ENCODE data around the gene MGAT4A.
"Not testable (repeated sequence)": the region's sequence is repeated elsewhere in the genome, so short reads cannot be mapped to it uniquely, and the experiment has no call there.

MGAT4A gene

DNA sequence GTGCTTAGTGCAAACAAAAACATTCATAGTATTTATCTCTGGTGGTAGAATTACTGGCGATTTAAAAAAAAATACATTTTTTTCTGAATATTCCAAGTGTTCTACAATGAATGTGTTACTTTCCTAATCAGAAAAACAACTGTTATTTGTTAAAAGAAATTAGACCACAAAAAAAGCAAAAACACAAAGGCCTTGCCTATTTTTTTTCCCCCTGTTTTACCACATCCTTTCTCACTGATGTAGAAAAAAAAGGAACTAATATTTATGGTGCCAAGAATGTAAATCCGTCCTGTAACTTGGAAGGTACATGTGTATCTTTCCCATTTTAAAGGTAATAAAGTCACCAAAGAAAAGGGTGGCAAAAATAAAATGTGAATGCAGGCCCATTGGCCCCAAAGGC, 28.4 kb upstream of the MGAT4A start:
- no peak for DNase-seq

GRCh38 chr2:98757904-98758421, 27.0 kb upstream of the MGAT4A start:
- DNase-seq: peak; percentile 13

DNA sequence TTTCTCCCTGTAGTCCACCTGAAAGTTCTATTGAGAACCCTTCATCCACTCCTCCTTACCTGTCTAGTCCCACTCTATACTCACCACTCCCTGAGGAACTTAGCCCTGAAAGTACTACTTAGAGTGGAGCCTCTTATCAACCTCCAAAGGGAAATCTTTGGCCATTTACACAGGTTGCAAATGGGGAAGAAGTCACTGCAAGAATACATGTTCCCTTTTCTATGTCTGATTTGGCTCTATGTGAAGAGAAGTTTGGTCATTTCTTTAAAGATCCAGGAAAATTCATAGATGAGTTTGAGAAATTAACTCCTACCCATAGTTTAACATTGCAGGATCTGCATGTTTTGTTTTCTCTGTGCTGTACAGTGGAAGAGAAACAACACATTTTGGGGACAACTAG, 22.9 kb upstream of the MGAT4A start:
- no peak for DNase-seq

DNA sequence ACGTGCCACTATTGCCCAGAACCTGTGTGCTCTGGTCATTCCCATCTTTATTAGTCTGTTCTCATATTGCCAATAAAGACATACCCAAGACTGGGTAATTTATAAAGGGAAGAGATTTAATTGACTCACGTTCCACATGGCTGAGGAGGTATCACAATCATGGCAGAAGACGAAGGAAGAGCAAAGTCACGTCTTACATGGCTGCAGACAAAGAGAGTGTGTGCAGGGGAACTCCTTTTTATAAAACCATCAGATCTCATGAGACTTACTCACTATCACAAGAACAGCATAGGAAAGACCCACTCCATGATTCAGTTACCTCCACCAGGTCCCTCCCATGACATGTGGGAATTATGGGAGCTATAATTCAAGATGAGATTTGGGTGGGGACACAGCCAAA, 21.8 kb upstream of the MGAT4A start:
- DNase-seq: not testable (repeated sequence)

DNA sequence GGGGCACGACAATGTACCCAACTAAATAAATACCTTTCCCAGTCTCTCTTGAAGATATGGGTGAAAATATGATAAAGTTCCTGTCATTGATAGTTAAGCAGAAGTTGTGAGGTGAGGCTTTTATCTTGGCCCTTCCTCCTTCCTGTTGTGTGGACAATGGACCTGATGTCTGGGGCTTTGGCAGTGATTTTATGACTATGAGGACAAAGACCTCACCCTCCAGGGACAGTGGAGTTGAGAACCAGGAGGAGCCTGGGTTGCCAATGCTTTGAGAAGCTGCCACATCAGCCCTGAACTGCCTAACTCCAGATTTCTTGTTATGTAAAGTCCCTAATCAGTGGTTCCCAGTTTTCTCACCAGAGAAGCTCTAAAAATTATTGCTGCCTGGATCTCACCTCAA, 20.8 kb upstream of the MGAT4A start:
- no peak for DNase-seq

DNA sequence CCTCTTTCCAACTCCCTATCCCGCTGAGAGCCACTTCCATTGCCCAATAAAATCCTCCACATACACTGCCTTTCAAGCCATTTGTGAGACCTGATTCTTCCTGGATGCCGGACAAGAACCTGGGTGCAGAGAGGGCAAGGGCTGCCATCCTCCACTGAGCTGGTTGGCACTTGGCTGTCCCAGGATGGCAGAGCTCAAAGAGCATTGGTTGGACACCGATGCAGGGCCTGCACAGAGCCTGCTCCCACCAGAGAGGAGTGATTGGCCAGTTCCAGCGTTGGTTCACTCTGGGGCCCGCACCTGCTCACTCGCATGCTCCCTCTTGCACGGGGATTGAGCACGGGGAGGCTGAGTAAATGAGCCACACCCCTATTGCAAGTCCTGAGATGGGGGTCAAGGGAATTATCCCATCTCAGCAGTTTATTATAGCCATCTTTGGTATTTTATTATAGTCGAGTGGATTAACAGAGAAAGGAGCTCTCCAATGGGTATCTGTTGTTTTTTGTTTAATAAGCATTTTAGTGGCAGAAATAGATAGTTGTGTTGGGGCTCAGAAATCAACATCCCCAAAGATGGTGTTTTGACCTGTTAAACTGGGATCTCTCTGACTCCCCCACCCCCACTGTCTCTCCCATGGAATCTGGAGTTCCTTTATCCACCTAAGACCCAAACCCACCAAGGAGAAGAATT, 19.8 kb upstream of the MGAT4A start:
- no peak for DNase-seq

GRCh38 chr2:98749066-98749450, 18.1 kb upstream of the MGAT4A start:
- no peak for DNase-seq

GRCh38 chr2:98748292-98749065, 17.5 kb upstream of the MGAT4A start:
- DNase-seq: no peak

- no peak for DNase-seq
Measured at GRCh38 chr2:98747888-98748287, 17.0 kb upstream of the MGAT4A start.

GRCh38 chr2:98746426-98746825, 15.5 kb upstream of the MGAT4A start:
- DNase-seq: no peak

DNA sequence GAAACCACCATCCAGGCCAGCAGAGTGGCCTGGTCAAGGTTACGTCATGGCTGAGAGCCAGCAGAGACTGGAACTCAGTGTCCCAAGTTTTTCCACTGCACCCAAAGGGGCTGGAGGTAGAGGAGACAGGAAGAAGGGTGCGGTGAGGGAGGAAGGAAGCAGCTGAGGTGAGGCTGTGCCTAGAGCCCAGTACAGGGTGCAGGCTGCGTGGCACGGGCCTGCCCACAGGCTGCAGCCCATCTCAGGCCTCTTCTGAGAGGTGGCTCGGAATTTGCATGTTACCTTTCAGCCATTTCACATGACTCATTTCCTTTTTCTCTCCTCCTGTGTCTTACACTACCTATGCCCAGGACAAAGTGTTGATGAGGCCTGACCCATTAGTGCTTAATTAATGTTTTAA, 13.7 kb upstream of the MGAT4A start:
- DNase-seq: no peak

- DNase-seq: no peak
Measured at GRCh38 chr2:98743835-98744234, 12.9 kb upstream of the MGAT4A start.

DNA sequence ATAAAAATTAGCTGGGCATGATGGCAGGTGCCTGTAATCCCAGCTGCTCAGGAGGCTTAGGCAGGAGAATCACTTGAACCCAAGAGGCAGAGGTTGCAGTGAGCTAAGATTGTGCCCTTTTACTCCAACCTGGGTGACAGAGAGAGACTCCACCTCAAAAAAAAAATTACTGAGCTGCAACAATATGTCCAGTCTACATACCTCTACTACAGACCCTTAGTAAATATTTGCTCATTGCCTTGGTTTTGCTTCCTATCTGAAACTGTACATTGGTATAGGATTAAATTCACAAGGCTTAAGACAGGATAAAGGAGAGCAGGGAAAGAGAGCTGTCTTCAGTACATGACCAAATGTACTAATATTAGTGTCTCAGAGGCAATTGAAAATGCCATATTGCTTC, 8.1 kb upstream of the MGAT4A start:
- no peak for DNase-seq

DNA sequence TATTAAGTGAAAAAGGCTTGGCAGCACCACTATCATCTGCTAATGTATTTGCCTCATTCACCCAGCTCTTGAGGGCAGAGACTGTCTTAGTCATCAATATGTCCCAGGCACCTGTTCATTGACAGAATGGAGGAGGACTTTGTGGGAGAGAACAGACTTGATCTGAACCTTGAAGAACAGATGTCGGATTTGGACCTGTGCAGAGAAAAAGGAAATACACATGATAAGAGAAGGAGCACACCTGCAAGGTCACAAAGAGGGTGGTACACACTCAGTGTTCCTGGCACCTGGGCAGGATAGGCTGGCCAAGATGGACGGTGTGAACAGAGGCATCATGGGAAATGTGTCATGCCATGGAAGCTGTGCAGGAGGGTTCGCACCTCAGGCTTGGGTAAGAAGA, 7.4 kb upstream of the MGAT4A start:
- no peak for DNase-seq

GRCh38 chr2:98737848-98738247, 6.9 kb upstream of the MGAT4A start:
- no peak for DNase-seq

DNA sequence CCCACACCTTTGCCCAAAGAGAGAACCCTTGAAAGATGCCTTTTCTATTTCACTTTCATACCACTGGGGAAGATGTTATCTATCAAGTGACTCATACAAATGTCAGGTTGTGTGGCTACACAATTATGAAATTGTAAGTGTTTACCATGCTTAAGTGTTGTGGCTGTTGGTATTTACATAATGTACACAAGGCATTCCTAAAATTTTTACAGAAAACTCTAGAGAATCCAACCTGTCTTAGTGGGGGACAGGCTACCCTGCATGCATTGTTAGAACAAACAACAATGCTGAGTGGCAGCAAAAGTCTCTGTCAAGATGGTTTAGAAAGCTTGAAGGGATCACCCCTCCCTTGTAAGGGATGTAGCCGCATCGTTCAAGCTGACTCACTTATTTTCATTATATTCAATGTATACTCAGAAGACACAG, 5.5 kb upstream of the MGAT4A start:
- no peak for DNase-seq

DNA sequence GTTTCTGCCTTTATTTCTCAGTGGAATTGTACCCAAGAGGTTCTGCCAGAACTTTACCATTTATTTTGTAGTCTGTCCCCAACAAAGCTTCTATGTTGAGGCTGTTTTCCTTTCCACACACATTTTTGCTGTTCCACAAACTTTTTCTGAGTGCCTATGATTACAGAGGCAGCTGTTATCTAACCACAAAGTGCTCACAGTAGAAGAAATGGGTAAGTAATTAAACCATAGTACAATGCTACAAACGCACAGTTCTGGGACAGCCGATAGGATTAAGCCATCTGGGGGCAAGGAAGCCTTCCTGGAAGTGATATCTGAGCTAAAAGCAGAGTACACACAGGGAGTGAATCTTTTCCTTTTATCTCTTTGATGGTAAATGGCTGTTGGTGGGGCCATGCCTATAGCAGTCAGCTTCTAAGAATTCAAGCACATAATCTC, 3.9 kb upstream of the MGAT4A start:
- DNase-seq: no peak

DNA sequence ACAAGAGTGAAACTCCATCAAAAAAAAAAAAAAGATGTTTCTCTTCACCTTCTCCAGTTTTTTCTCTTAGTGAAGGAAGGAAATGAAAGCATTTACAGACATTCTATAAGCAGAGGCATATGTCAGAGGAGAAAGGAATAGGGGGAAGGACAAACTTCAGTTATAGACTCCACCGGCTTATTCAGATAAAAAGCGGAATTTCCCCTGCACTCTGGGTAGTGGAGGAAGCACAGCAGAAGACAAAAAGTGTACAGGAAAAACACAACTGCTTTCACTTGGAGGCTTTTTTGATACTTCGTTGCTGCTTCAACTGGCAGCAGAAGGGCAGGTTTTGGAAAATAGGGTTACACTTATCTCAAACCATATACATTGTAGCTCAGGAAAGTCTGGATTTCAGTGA, 3.2 kb upstream of the MGAT4A start:
- DNase-seq: no peak

GRCh38 chr2:98732430-98733051, 1.6 kb upstream of the MGAT4A start:
- no peak for DNase-seq

- DNase-seq: no peak
Measured at GRCh38 chr2:98731894-98732349, 990 bp upstream of the MGAT4A start.

DNA sequence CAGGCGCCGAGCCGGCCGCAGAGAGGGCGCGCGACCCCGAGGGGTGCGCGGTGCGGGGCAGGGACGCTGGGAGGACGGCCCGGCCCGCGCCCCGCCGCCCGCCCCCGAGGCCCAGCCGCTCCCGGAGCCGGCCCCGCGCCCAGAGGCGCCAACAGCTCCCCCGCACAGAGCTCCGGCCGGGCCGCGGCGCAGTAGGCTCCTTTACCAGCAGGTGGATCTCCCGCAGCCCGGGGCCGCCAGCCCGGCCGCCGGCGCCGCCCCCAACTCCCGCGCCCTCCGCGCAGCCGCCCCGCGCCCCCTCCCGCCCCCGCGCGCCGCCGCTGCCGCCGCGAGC, 258 bp downstream of the MGAT4A start:
- peak; percentile 32 for DNase-seq

DNA sequence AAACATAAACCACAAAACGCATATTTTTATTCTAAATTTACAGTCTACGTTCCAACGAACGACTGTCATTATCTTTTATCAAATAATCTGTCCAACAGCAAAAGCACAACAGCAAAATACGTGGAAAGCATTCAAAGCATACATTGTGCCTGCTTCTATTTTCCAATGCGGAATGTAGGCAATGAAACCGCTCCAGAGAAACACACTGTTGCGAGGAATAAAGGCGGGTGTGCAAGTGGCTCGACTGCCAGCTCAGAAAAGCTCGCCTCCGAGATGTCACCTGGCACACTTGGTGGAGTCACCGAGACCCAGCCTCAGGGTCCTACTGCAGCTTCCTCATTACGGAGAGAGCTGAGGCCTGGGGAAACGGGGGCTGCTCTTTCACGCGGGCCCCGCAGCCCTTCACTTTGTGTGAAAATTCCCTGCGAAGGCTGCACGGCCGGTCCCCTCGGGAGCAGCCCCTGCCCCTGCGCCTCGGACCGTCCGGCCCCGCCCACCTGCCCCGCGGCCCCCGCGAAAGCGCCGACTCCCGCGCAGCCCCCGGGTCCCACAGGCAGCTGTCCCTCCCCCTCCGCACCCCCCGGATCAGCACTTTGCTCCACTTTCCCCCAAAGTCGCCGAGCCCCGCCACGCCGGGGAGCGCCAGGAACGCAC, 752 bp downstream of the MGAT4A start:
- peak; percentile 43 for DNase-seq

- no peak for DNase-seq
Measured at GRCh38 chr2:98729652-98730051, 1.3 kb downstream of the MGAT4A start.
